NCI-H2196 treated with DMSO at 0.1 percent for 48 hours (cell line): ENCODE data around the gene P3H2.
"Not testable (repeated sequence)": the region's sequence is repeated elsewhere in the genome, so short reads cannot be mapped to it uniquely, and the experiment has no call there.

ENCODE experiments used
- DNase-seq: peaks from one replicate; lab custom pipeline; 2025; ENCODE audit not compliant: unreplicated experiment; lab: John Stamatoyannopoulos, UW

Gene P3H2

DNA sequence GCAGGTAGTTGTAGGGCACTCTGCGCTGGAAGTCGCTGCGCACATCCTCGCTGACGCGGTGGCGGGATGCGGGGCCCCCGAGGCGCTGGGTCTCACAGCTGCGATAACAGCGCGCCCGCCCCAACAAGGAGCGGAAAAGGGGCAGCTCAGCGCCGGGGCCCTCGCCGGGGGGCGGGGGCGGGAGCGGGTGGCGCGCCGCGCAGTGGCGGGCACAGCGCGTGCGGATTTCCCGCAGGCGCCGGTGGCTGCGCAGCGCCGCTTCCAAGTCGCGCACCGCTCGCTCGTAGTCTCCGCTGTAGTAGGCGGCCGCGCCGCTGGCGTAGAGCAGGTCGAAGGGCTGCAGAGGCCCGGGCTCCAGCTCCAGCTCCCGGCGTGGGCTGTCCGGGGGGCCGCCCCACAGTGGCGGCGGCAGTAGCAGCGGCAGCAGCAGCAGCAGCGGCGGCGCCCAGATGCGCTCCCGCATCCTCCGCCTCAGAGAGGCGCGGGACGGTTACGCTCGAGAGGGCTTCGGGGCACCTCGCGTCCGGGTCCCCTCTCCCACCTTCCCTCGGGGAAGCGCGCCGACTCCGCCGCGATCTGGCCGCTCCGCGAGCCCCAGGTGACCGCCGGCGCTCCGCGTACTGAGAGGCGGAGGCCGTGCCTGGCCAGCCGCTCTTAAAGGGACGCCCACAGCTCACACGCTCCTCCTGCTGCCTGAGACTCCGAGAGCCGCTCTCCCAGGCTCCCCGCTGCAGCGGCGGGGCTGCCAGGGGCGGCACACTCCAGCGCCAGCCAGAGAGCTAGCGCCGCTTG is at the start of gene P3H2:
P3H2 (minus strand) TSS at position 629 of the 792 bp plus-strand sequence; CDS start at position 463, 166 bp downstream.
- DNase-seq, result no peak

- no peak for DNase-seq
Measured at GRCh38 chr3:190169877-190170276, 49.2 kb upstream of the P3H2 start.

DNA sequence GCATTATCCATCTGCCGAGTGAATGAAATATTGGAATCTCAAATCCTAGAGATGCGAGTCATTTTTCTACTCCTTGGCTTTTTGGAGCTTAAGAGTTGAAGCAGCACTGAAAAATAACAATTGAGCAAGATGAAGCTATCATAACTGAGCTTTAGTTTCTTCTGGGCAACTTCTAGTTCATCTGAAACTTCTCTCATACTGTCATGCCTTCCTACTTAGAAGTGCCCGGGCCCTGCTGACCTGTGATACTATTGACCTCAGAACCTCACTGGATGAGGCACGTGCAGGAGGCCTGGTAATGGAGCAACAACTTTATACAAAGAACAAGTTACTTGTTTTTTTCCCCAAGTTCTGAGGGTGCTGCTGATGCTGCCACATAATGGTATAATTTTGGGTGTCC is 48.5 kb upstream of the P3H2 start:
- DNase-seq, result no peak

- DNase-seq, result no peak
Measured at GRCh38 chr3:190167936-190168680, 47.4 kb upstream of the P3H2 start.

- no peak for DNase-seq
Measured at GRCh38 chr3:190166948-190167347, 46.3 kb upstream of the P3H2 start.

GRCh38 chr3:190165253-190165652 is 44.6 kb upstream of the P3H2 start:
- DNase-seq, result no peak

- not testable (repeated sequence) for DNase-seq
Measured at GRCh38 chr3:190162013-190162412, 41.3 kb upstream of the P3H2 start.

GRCh38 chr3:190159902-190160435 is 39.3 kb upstream of the P3H2 start:
- DNase-seq, result no peak

GRCh38 chr3:190158261-190158660 is 37.6 kb upstream of the P3H2 start:
- DNase-seq, result no peak

DNA sequence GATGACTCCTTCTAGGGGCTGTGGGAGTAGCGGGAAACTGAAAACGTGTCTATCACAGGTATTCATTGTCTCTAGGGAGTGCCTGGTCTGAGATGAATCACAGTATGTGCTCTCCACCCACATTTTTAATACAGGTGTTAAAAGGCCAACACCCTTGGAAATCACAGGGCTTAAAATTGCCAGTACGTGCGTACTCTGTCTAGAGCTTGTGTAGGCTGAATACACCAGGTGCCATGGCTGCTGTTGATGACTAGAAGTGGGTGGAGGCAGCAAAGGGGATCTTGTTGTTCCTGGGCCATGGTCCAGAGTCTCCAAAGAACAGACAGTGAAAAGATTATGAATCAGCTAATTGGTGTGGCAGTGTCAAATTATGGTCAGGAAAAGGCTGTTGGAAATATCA is 35.1 kb upstream of the P3H2 start:
- DNase-seq, result no peak

- no peak for DNase-seq
Measured at GRCh38 chr3:190150681-190151080, 30.0 kb upstream of the P3H2 start.

DNA sequence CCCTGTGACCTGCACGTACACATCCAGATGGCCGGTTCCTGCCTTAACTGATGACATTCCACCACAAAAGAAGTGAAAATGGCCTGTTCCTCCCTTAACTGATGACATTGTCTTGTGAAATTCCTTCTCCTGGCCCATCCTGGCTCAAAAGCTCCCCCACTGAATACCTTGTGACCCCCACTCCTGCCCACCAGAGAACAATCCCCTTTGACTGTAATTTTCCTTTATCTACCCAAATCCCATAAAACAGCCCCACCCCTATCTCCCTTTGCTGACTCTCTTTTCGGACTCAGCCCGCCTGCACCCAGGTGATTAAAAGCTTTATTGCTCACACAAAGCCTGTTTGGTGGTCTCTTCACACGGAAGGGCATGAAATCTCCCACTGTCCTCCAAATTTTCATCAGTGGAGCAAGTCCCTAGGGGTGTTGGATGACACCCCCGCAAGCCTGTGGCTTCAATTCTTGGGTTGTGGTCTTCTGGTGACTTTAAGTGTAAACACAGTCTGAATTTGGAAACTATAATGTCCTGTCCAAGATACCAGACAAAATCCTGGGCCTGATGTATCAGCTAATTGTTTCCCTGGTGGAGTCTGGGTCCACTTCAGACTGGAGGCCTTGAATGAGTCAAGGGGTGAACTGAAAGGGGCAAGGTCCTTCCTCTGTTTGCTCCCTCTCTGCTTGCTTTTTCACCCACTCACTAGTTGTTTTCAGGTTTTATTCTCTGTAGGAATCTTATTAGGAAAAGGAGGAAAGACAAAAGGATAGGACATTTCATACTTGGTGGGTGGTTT is 29.3 kb upstream of the P3H2 start:
- not testable (repeated sequence) for DNase-seq

GRCh38 chr3:190144793-190145192 is 24.1 kb upstream of the P3H2 start:
- not testable (repeated sequence) for DNase-seq

GRCh38 chr3:190142041-190142440 is 21.3 kb upstream of the P3H2 start:
- no peak for DNase-seq

DNA sequence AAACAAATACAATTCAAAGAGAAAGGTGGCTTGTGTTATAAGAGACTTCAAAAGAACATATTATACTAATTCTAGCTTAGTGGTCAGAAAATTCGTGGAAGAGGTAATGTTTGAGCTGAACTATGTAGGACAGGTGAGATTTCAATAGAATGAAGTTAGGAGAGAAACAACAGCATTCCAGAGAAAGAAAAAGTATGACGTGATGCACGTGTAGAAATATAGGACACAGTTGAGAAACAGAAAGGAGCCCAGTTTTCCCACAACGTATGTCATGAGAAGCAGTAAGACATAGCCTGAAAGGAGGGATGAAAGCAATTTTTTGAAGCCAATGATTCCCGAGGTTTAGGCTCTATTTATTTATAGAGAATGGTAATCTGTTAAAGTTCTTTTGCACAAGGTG is 18.7 kb upstream of the P3H2 start:
- no peak for DNase-seq

- DNase-seq, result no peak
Measured at GRCh38 chr3:190132371-190132770, 11.7 kb upstream of the P3H2 start.

GRCh38 chr3:190131329-190131728 is 10.6 kb upstream of the P3H2 start:
- no peak for DNase-seq

- no peak for DNase-seq
Measured at GRCh38 chr3:190130696-190131095, 10.0 kb upstream of the P3H2 start.

DNA sequence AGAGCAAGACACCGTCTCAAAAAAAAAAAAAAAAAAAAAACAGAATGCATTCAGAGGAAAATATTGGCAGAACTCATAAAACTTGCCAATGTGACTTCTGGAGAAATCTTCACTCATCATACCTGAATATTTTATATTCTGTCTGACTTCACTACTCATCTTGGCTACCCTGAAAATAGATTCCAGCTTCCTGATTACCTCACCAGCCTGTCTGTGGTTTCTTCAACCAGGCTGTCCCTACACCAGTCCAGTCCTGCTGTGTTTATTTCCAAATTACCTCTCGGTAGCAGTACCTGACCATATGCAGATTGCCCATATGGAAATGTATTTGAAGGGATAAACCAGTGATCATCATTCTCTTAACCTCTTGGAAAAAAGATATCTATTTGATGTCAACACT is 9.3 kb upstream of the P3H2 start:
- no peak for DNase-seq

GRCh38 chr3:190127797-190128196 is 7.1 kb upstream of the P3H2 start:
- DNase-seq, result no peak

GRCh38 chr3:190127195-190127594 is 6.5 kb upstream of the P3H2 start:
- no peak for DNase-seq
